ENCODE results near the gene GAREM2. TPM values are rescaled to one million over a fixed set of nuclear protein-coding genes. Genes with fewer than 3 reads are reported as not detected.

Gene GAREM2
- total and polyA plus RNA-seq, 10 donors = 0.62 to 6.3 (median 1.9) TPM

- TF ChIP-seq POLR2AphosphoS5 (IDR thresholded peaks at IDR 0.05) (peak; percentile 48 to 79 (median 62)), CTCF (IDR thresholded peaks at IDR 0.05 in 8 of 11, conservative IDR thresholded peaks at IDR 0.05 in 3 of 11) (peak in 10 of 11 experiments; percentile 17 to 81 (median 60)), POLR2A (IDR thresholded peaks at IDR 0.05) (no peak)
- peak; percentile 98 for DNase-seq
- H3K4me1 ChIP-seq = peaks cover under 1 to 30% (median 23%) of the 10 kb centered on the region in 6 donors
- WGBS, 5 donors = 1 to 10% (median 3%) methylated on average over 9 to 114 of the region's 114 CpGs
- peak overlapping the region in 6 of 8 donors; percentile 15 to 78 (median 58) for H3K27ac ChIP-seq
- H3K27me3 ChIP-seq (replicated peaks in 1 of 7) = peaks cover 0 to 24% (median 0%) of the 10 kb centered on the region in 7 donors
- no peaks in the 10 kb centered on the region for H3K9me3 ChIP-seq
- H3K36me3 ChIP-seq = peaks cover 0 to 6% (median 2%) of the 10 kb centered on the region in 6 donors
- intact Hi-C loops (cut with DNase I; ENCODE audit: low total_unique reads) = no loop called here
- H3K4me3 ChIP-seq = peak overlapping the region; percentile 38 to 78 (median 50)
These were observed 11.8 kb downstream of the GAREM2 start for GRCh38 chr2:26184555-26185303.

DNA sequence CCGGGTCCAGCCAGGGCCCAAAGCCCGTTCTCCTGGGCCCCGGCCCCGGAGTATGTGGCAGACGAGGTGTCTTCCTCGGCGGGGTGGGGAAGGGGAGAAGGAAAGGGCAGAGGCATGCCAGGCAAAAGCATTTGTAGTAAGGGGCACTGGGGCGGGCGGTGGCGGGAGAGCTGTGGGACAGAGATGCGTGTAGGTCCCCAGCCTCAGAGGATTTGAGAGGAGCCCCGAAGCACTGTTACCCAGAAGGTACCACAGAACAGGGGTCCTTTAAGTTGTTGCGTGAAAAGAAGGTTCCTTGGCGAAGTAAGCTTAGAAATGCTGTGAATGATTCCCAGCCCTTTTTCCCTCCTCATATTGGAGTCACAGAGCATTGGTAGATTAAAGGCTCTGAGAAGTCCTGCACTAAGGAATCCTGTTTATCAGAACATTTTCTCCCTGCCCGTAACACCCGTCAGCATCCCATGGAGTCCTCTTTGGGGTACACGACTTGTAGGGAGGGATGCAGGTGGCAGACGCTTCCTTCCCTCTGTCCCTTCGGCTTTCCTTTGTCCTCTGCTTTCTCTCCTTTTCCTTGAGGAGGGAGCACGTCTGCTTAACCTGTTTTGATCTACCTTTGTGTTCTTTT, 12.5 kb downstream of the GAREM2 start:
- H3K27ac ChIP-seq = peak overlapping the region in 5 of 8 donors; percentile 27 to 78 (median 64)
- DNase-seq = no peak
- intact Hi-C loops (cut with DNase I; ENCODE audit: low total_unique reads) = no loop called here
- no peaks in the 10 kb centered on the region for H3K9me3 ChIP-seq
- WGBS, 5 donors = 50 to 58% (median 58%) methylated on average over 20 of the region's 20 CpGs
- H3K36me3 ChIP-seq = peaks cover 0 to 13% (median 7%) of the 10 kb centered on the region in 6 donors
- TF ChIP-seq CTCF (IDR thresholded peaks at IDR 0.05 in 8 of 11, conservative IDR thresholded peaks at IDR 0.05 in 3 of 11) = no peak
- TF ChIP-seq POLR2A (IDR thresholded peaks at IDR 0.05) = no peak
- TF ChIP-seq POLR2AphosphoS5 (IDR thresholded peaks at IDR 0.05) = no peak
- peaks cover 0 to 17% (median 0%) of the 10 kb centered on the region in 7 donors for H3K27me3 ChIP-seq (replicated peaks in 1 of 7)
- peak overlapping the region; percentile 37 to 78 (median 50) for H3K4me3 ChIP-seq
- H3K4me1 ChIP-seq = peaks cover 0 to 25% (median 18%) of the 10 kb centered on the region in 6 donors

- intact Hi-C loops (cut with DNase I; ENCODE audit: low total_unique reads) = no loop called here
- WGBS, 5 donors = 91 to 95% (median 95%) methylated on average over 14 to 16 of the region's 16 CpGs
- Histone ChIP-seq H3K36me3 (peaks cover 0 to 20% (median 15%) of the 10 kb centered on the region in 6 donors), H3K27me3 (replicated peaks in 1 of 7) (peaks cover 0 to 12% (median 0%) of the 10 kb centered on the region in 7 donors), H3K9me3 (no peaks in the 10 kb centered on the region), H3K27ac (no peak overlapping the region), H3K4me3 (peak overlapping the region in 1 of 8 donors; percentile 78), H3K4me1 (peaks cover 0 to 25% (median 18%) of the 10 kb centered on the region in 6 donors)
- no peak for TF ChIP-seq POLR2AphosphoS5 (IDR thresholded peaks at IDR 0.05)
- TF ChIP-seq POLR2A (IDR thresholded peaks at IDR 0.05) = no peak
- TF ChIP-seq CTCF (IDR thresholded peaks at IDR 0.05 in 8 of 11, conservative IDR thresholded peaks at IDR 0.05 in 3 of 11) = no peak
- no peak for DNase-seq
These were observed 13.3 kb downstream of the GAREM2 start for GRCh38 chr2:26185954-26186770.
